Measurements from ENCODE around the gene TOR2A.

GRCh38 chr9:127776924-127777289 lies 41.8 kb upstream of the TOR2A start:
- no peak for TF ChIP-seq POLR2A (IDR thresholded peaks at IDR 0.05)
- no peak for TF ChIP-seq CTCF (IDR thresholded peaks at IDR 0.05 in 8 of 11, conservative IDR thresholded peaks at IDR 0.05 in 3 of 11)

All from spleen (tissue), 7 donors.